OCI-LY7 (cell line): ENCODE measurements around the gene DCLRE1B. TPM values are rescaled to one million over a fixed set of nuclear protein-coding genes. Genes with fewer than 3 reads are reported as not detected.

Source experiments
- BruUV-seq: library from RNA; stranded (reverse); fragments of 400-500 nt; replicated peaks from 2 replicates; lab custom pipeline; 2021; lab: Mats Ljungman, UMichigan
- CTCF ChIA-PET: fragments of 300-600 bp; sonication (Branson Sonifier 250); formaldehyde crosslinking; loops from one replicate; lab custom pipeline; 2022; ENCODE audit warnings: antibody characterized with exemption; ENCODE audit not compliant: unreplicated experiment; lab: Charles Lee
- POLR2A ChIA-PET: fragments of 300-600 bp; sonication (Branson Sonifier 250); formaldehyde crosslinking; loops from one replicate; lab custom pipeline; 2022; ENCODE audit warnings: antibody characterized with exemption; lab: Charles Lee
- DNase-seq: peaks from one replicate; pipeline ENCODE4 v3.0.0-alpha.2; 2015; ENCODE audit warnings: low spot score
- H2AFZ ChIP-seq: fragments of 200-600 bp; sonication (generic), shearing (Covaris generic); 2 replicates; pipeline ENCODE4 v1.6.1; 2014; ENCODE audit warnings: mild to moderate bottlenecking, antibody characterized with exemption, low read length, moderate library complexity
- H3K27ac ChIP-seq: fragments of 200-600 bp; sonication (generic); 2 replicates; pipeline ENCODE4 v1.5.1; 2014; ENCODE audit warnings: mixed run types, low read depth, mild to moderate bottlenecking, moderate library complexity, low read length, inconsistent platforms; ENCODE audit not compliant: poor library complexity, severe bottlenecking
- H3K36me3 ChIP-seq: fragments of 200-600 bp; sonication (generic); 2 replicates; pipeline ENCODE4 v1.6.1; 2014; ENCODE audit warnings: mild to moderate bottlenecking, antibody characterized with exemption, low read length, moderate library complexity, mixed read lengths; ENCODE audit not compliant: insufficient read depth
- H3K4me1 ChIP-seq: fragments of 200-600 bp; sonication (generic); 2 replicates; pipeline ENCODE4 v1.5.1; 2014; ENCODE audit warnings: mild to moderate bottlenecking, low read length; ENCODE audit not compliant: insufficient read depth, poor library complexity, severe bottlenecking
- H3K4me2 ChIP-seq: fragments of 200-600 bp; sonication (generic); 2 replicates; pipeline ENCODE4 v1.6.1; 2014; ENCODE audit warnings: mild to moderate bottlenecking, low read length
- H3K4me3 ChIP-seq: fragments of 200-600 bp; sonication (generic); 2 replicates; pipeline ENCODE4 v1.5.1; 2014; ENCODE audit warnings: mild to moderate bottlenecking, low read depth, low read length; ENCODE audit not compliant: poor library complexity, severe bottlenecking
- H3K79me2 ChIP-seq: fragments of 200-600 bp; sonication (generic); 2 replicates; pipeline ENCODE4 v1.6.1; 2016; ENCODE audit warnings: low read depth, mild to moderate bottlenecking, low read length, moderate library complexity, mixed read lengths; ENCODE audit not compliant: insufficient read depth
- H3K9me2 ChIP-seq: fragments of 200-600 bp; sonication (generic); 2 replicates; pipeline ENCODE4 v1.6.1; 2016; ENCODE audit warnings: mild to moderate bottlenecking, low read length, mixed read lengths; ENCODE audit not compliant: insufficient read depth
- H3K9me3 ChIP-seq: fragments of 200-600 bp; sonication (generic); 2 replicates; pipeline ENCODE4 v1.6.1; 2014; ENCODE audit warnings: mild to moderate bottlenecking, mixed run types, low read length, mixed read lengths
- H4K20me1 ChIP-seq: fragments of 200-600 bp; sonication (generic); 2 replicates; pipeline ENCODE4 v1.6.1; 2014; ENCODE audit warnings: mild to moderate bottlenecking, antibody characterized with exemption, low read length, moderate library complexity, mixed read lengths; ENCODE audit not compliant: insufficient read depth
- EZH2phosphoT487 ChIP-seq: fragments of 200-600 bp; sonication (generic); IDR thresholded peaks from 2 replicates; pipeline ENCODE4 v1.6.1; 2018; ENCODE audit warnings: low read depth, borderline replicate concordance, mild to moderate bottlenecking, mixed run types, antibody characterized with exemption, low read length, moderate library complexity, mixed read lengths
- intact Hi-C: fragments of 100-400 bp; cut with micrococcal nuclease; formaldehyde crosslinking; loops from one replicate; pipeline ENCODE4 v1.10.0; 2022; ENCODE audit not compliant: unreplicated experiment
- total RNA-seq, 2 experiments: library from RNA; depleted of rRNA in 1 of 2; stranded (reverse); fragments of >200 nt in 1 of 2; shearing (Covaris generic) in 1 of 2; gene quantifications; 2 replicates each; pipeline ENCODE4 v1.2.3, GENCODE V29; 2014 to 2022
- TF ChIP-seq, protein P1 (sequence below): fragments of 200-600 bp; sonication (generic); conservative IDR thresholded peaks from 2 replicates; pipeline ENCODE4 v1.5.1; 2014; ENCODE audit warnings: mild to moderate bottlenecking, antibody characterized with exemption, low read length, moderate library complexity, mixed read lengths

Gene DCLRE1B
- total RNA-seq, 2 experiments from 2014 or later, result 17.3 to 20.8 TPM

DNA sequence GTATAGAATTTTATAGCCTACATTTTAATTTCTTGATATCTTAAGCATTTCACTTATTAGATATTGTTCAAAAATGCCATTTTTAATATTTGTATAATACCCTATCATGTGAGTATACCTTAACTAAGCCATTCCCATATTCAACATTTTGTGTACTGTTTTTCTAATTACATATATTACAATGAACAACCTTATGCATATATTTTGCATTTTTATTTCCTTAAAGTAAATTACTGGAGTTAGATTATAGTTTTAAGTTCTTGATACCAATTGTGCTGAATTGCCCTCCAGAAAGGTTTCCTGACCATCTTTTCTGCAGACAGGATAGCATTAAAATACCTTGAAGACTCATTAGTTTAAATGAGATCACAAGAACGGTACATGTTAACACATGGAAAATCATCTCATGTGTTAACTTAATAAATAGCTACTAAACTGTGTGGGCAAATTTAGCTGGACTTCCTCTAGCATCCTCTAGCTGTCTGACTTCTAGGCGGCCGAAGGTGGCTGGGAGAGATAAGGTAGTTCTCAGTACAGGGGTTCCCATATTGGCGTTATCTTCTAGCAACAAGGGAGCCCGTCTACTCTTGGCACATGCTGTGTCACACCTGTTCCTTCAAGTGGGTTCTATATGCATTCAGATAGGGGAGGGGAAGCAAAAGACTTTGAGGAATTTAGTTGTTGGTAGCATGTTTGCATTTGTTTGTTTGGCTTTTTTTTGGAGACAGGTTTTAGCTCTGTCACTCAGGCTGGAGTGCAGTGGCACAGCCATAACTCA, 8.9 kb downstream of the DCLRE1B start:
- TF ChIP-seq, protein P1, sequence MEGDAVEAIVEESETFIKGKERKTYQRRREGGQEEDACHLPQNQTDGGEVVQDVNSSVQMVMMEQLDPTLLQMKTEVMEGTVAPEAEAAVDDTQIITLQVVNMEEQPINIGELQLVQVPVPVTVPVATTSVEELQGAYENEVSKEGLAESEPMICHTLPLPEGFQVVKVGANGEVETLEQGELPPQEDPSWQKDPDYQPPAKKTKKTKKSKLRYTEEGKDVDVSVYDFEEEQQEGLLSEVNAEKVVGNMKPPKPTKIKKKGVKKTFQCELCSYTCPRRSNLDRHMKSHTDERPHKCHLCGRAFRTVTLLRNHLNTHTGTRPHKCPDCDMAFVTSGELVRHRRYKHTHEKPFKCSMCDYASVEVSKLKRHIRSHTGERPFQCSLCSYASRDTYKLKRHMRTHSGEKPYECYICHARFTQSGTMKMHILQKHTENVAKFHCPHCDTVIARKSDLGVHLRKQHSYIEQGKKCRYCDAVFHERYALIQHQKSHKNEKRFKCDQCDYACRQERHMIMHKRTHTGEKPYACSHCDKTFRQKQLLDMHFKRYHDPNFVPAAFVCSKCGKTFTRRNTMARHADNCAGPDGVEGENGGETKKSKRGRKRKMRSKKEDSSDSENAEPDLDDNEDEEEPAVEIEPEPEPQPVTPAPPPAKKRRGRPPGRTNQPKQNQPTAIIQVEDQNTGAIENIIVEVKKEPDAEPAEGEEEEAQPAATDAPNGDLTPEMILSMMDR, result no peak
- no peak for TF ChIP-seq EZH2phosphoT487
- H3K36me3 ChIP-seq, result peaks cover 70% of the 10 kb centered on the region
- H3K27ac ChIP-seq, result no peak overlapping the region
- H2AFZ ChIP-seq, result no peak overlapping the region
- intact Hi-C loops, result no loop called here
- ChIA-PET POLR2A (interaction anchor here (0.6 to 1.6 kb wide), 4 partner anchors 14 to 794 kb away, joined by 3 to 11 read pairs (median 4); no protein-coding TSS in a partner anchor), CTCF (interaction anchor here (1.0 kb wide), 1 partner anchor 14 kb away, joined by 3 read pairs; no protein-coding TSS in a partner anchor)
- H3K79me2 ChIP-seq, result 0 out of 2 replicates have a peak, but pooled peaks cover 10% of the 10 kb centered on the region
- H3K4me2 ChIP-seq, result no peak overlapping the region
- H4K20me1 ChIP-seq, result no peaks in the 10 kb centered on the region
- peaks cover 9% of the 10 kb centered on the region for H3K4me1 ChIP-seq
- no peaks in the 10 kb centered on the region for H3K9me2 ChIP-seq
- no peak overlapping the region for H3K4me3 ChIP-seq
- no TSS peak for BruUV-seq
- DNase-seq, result no peak
- no peaks in the 10 kb centered on the region for H3K9me3 ChIP-seq

DNA sequence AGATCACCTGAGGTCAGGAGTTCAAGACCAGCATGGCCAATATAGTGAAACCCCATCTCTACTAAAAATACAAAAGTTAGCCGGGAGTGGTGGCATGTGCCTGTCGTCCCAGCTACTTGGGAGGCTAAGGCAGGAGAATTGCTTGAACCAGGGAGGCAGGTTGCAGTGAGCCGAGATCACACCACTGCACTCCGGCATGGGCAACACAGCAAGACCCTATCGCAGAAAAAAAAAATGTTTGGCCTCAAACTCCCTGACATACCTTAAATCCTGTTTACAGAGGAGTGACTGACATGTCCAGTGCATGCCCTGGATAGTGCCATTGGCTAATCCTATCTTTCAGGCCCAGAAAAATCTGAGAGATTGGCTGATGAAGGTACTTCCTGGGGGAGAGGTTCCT, 11.8 kb downstream of the DCLRE1B start:
- peaks cover 11% of the 10 kb centered on the region for H3K4me1 ChIP-seq
- no peak for DNase-seq
- H3K4me2 ChIP-seq, result no peak overlapping the region
- TF ChIP-seq, protein P1, result no peak
- no peak for TF ChIP-seq EZH2phosphoT487
- CTCF ChIA-PET, result no interaction called here
- H2AFZ ChIP-seq, result no peak overlapping the region
- no peaks in the 10 kb centered on the region for H3K9me3 ChIP-seq
- no TSS peak for BruUV-seq
- 0 out of 2 replicates have a peak, but pooled peaks cover 10% of the 10 kb centered on the region for H3K79me2 ChIP-seq
- H3K4me3 ChIP-seq, result no peak overlapping the region
- H4K20me1 ChIP-seq, result no peaks in the 10 kb centered on the region
- POLR2A ChIA-PET, result interaction anchor here (0.5 to 1.7 kb wide), 2 partner anchors 13 to 24 kb away, joined by 3 to 6 read pairs; partner anchors contain the start of genes AP4B1 and DCLRE1B
- H3K27ac ChIP-seq, result no peak overlapping the region
- H3K9me2 ChIP-seq, result no peaks in the 10 kb centered on the region
- H3K36me3 ChIP-seq, result peaks cover 43% of the 10 kb centered on the region
- intact Hi-C loops, result no loop called here
